GM18868 (cell line): ENCODE measurements around the gene DNAL4.

Source experiments
- ATAC-seq: cut with Tn5 transposase; IDR thresholded peaks from one replicate; pipeline ENCODE4 v1.9.1; 2021; ENCODE audit warnings: mild to moderate bottlenecking, moderate library complexity; ENCODE audit not compliant: unreplicated experiment

Gene DNAL4

GRCh38 chr22:38741576-38741975, 52.4 kb downstream of the DNAL4 start:
- ATAC-seq: no peak

DNA sequence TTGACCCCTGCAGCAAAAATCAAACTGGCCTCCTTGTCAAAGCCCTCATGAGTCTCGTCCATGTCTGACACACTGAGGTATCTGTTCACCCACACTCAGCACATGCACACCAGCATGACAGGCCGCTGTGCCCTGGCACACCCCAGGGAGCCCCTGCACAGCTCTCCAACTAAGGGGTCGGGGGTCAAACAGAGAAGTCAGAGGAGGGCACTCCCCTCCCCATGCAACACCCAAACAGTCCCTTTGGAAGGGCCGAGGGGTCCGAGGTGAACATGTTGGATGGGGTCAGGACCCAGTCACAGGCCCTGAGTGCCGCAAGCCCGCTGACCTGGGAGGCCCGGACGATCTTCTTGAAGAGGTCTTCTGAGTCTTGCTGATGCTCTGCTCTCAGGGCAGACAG, 52.8 kb downstream of the DNAL4 start:
- ATAC-seq: no peak

DNA sequence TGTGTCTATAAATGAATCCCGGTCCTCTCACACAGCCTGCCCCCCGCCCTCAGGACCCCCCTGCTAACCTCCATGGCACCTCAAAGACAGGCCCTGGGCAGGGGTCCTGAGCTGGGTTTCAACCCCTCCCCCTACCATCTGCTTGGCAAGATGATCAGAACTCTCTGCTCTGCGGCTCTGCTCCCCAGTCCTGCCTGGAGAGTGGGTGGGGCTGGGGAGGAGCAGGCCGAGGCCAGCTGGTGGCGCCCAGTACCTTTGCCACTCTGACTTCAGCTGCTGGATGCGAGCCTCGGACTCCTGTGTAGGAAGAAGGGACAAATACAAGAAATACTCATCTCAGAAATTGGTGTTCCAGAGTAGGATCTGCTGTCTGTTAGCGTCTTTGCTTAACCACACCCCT, 53.2 kb downstream of the DNAL4 start:
- no peak for ATAC-seq

DNA sequence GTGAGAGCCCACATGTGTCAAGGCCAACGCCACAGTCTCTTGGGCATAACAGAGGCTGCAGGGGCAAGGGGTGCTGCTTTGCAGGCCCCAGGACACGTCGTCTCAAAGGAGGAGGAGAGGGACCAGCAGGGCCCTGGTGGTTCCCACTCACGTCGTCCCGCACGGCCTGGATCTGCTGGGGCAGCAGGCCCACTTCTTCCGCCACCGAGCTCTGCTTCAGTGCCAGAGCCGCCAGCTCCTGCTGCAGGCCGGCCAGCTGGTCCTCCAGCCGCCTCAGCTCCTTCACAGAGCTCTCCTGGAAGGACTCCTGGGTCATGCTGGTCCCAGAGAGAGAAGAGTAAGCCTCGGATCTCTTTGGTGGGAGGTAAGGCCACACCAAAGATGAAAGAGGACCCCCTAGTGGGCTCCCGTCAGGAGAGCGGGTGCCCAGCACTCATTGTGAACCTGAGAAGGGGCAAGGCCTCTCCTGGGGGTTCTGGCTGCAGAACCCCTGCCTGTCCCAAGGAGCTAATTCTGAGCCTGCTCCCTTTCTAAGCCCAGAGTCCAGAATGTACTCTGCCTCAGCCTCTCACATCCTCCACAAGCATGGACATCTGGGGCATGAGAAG, 53.7 kb downstream of the DNAL4 start:
- no peak for ATAC-seq

- ATAC-seq: no peak
Measured at GRCh38 chr22:38739300-38740055, 54.5 kb downstream of the DNAL4 start.

DNA sequence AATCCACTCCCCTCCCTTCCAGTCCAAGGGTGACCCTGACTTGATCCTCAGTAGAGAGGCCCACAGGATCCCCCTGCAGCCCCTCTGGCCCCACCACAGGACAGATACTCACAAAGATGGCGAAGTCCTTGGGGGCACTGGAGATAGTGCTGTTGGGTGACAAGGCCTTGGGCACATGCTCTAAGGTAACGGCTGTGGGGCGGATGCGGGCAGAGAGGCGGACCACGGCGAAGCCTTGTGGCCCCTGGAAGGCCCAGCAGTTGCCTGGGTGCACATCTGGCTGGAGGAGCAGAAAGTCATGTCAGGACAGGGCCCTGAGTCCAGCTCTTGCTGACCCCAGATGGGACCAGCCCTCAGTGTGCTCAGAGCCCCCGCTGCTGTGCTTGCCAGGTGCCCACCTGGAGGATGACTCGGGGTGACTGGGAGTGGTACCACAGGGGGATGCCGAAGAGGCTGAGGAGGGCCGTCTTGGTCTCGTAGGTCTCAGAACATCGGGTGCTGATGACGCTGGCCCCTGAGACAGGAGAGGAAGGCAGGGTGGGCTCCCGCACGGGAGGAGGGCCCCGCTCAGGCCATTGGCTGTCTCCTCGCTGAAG, 55.4 kb downstream of the DNAL4 start:
- ATAC-seq: no peak

DNA sequence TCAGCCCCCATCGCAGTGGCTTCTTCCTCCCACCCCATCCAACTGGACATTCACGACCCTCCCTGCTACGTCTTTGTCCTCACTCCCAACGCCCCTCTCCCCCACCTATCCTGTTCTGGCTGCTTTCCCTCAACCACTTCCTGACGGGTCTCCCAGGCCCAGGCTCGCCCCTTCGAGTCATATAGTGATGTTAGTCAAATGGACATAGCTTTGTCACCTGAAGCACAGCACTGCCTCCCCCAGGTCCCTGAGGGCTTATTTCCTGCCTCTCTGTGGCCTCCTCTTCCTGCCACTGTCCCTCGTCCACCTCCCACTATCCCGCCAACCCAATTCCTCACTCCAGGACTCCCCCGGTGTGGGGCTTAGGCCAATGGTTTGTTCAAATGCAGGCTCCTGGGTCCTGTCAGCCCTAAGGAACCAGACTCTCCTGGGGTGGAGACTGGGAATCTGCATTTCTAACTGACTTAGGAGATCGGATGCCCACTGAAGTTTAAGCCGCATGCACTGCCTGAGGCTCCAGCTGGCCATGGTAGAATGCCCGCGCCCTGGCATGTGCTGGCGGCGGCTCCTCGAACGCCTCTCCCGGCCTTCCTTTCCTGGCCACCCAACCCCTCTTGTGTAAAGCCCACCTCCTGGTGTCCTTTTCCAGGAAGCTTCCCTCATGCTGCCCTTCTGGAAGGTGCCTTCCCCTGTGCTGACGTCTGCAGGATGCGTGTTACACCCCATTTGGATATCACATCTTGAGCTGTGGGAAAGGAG, 56.5 kb downstream of the DNAL4 start:
- ATAC-seq: no peak

DNA sequence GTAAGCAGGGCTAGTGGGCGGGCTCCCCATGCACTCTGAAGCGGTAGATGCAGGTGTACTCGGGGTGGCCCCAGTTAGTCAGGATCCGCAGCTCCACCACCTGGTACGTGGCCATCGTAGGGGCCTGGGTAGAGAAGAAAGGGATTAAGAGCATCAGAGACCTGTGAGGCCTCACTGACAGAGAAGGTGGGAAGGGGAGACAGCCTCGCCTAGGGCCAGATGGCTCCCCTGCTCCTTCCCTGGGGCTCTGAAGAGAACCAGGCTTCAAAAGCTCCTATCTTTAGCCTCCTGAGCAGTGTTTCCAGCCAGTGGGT, 57.7 kb downstream of the DNAL4 start:
- ATAC-seq: no peak

GRCh38 chr22:38735465-38736256, 58.3 kb downstream of the DNAL4 start:
- no peak for ATAC-seq

GRCh38 chr22:38735126-38735464, 58.8 kb downstream of the DNAL4 start:
- no peak for ATAC-seq

DNA sequence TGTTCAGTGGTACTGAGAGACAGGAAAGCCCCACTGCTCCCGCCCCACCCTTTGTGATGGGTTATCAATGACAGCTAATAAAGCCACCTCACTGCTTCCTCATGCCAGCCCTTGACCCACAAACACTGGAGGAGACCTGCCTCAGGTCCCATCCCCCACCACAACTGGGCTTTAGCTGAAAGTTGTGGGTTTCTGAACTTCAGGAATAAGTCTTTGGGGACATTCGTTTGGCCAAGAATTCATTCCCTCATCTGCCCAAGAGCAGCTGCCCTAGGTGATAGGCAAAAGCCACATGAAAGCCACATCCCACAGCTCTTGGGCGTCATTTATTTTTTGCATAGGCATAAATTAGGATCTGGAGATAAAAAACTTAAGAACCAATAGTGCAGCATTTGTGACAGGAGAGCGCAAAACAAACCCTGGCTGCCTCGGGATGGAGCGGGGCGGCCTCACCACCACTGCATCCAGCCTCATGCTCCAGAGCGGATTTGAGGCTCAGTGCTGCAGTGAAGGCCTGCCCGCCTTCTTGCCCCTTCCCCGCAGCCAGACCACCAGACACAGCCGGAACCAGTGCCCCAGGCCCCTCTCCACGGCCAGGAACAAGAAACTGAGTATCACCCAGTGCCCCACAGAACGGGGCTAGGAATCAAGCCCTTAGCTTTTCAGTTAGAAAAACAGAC, 59.4 kb downstream of the DNAL4 start:
- ATAC-seq: no peak

GRCh38 chr22:38733724-38734381, 60.1 kb downstream of the DNAL4 start:
- ATAC-seq: no peak

DNA sequence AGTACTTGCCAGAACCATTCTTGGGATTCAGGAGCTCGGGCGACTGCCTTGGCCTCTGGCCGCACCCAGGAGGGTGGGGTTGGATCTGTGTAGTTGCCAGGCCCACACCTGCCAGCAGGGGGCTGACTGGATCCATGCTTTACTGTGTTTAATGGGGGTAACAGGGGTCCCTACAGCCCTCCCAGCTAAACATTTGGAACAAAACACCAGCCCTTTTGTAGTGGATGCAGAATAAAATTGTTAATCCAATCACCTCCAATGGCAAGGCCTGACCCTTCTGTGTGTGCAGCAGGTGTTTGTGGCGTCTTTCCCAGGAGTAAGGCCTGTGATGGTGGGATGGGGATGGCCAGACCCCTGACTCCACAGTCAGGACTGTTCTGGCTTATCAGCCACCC, 60.6 kb downstream of the DNAL4 start:
- no peak for ATAC-seq

GRCh38 chr22:38732251-38732815, 61.6 kb downstream of the DNAL4 start:
- no peak for ATAC-seq

GRCh38 chr22:38731703-38732161, 62.2 kb downstream of the DNAL4 start:
- no peak for ATAC-seq

DNA sequence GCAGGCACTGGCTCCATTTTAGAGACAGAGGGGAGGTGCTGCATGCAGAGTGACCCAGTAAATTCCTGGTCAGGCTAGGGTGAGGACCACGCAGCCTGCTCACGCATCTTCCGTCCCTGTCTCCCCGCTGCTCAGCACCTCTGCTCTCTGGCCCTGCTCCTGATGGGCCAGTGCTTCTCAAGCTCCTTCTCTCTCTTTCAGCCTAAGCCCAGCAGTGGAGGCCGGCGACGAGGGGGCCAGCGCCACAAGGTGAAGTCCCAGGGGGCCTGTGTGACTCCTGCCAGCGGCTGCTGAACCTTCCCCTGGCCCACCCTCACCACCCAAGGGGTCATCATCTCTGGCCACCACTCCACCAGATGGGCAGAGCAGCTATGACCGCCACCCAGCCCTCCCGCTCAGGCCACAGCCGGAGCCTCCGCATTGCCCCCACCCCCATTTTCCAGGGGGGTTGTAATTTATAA, 63.5 kb downstream of the DNAL4 start:
- no peak for ATAC-seq

- ATAC-seq: no peak
Measured at GRCh38 chr22:38729946-38730345, 64.0 kb downstream of the DNAL4 start.

DNA sequence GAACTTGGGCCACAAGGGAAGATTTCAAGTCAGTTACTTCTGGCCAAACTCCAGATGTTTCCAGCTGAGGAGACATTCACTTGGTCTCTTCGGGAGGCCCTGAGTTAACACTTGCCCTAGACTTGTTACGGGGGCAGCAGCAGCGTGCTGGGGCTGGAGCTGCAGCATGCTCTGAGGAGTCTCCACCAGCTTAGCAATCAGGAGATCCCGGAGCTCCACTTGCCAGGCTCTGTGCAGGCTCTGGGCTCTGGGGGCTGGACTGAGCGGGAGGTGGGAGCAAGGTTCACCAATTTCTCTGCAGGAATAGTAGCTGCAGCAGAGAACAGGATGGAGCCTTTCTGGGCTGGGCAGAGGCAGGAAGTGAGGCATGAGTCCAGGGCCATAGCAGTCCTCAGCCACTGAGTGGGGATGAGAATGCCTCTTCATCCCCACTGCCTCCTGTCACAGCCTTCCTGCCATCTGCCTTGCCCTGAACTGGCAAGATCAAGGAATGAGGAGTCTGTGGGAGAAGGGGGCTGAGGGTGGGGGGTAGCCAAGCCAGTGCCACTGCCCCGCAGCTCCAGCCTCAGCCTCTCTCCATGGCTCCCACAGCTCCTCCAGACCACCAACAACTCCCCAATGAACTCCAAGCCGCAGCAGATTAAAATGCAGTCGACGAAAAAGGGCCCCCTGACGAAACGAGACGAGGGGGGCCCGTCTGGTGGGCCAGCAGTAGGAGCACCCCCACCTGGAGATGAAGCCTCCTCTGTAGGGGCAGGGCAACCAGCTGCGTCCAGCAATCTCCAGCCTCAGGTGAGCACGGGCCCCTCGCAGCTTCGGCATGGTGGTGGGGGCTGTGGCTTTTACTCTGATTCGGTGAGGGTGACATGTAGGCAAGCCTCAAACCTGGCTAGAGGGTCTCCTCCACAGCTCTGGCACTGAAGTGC, 64.8 kb downstream of the DNAL4 start:
- ATAC-seq: no peak
